HepG2 (cell line): ENCODE results near the gene MYRIP. TPM values are rescaled to one million over a fixed set of nuclear protein-coding genes. Genes with fewer than 3 reads are reported as not detected.

ENCODE experiments used
- GMEB1 ChIP-seq: sonication (generic); formaldehyde crosslinking; IDR thresholded peaks from 2 replicates; pipeline ENCODE4 v1.5.1; 2020; ENCODE audit warnings: missing genetic modification reagents, mild to moderate bottlenecking, borderline replicate concordance
- HOXA3 ChIP-seq: sonication (generic); formaldehyde crosslinking; IDR thresholded peaks from 2 replicates; pipeline ENCODE4 v1.5.0; 2020; ENCODE audit warnings: missing genetic modification reagents
- TOPORS ChIP-seq: sonication (generic); formaldehyde crosslinking; IDR thresholded peaks from 2 replicates; pipeline ENCODE4 v1.8.0; 2023; ENCODE audit warnings: mild to moderate bottlenecking, missing genetic modification reagents
- ZBTB40 ChIP-seq, 2 experiments: fragments of 450-650 bp in 1 of 2; sonication (generic) in 1 of 2; formaldehyde crosslinking in 1 of 2; IDR thresholded peaks; 2 replicates each; pipeline versions ENCODE4 v1.6.1 to v1.8.0; 2016 to 2022; ENCODE audit warnings: antibody characterized with exemption in 1 of 2, mild to moderate bottlenecking in 1 of 2, missing genetic modification reagents in 1 of 2
- ZBTB7B ChIP-seq: sonication (generic); formaldehyde crosslinking; IDR thresholded peaks from 2 replicates; pipeline ENCODE4 v1.4.0; 2020; ENCODE audit warnings: missing genetic modification reagents
- ZNF563 ChIP-seq: sonication (generic); formaldehyde crosslinking; IDR thresholded peaks from 2 replicates; pipeline ENCODE4 v1.8.0; 2022; ENCODE audit warnings: mild to moderate bottlenecking, moderate library complexity, missing genetic modification reagents
- ZNF644 ChIP-seq: IDR thresholded peaks from 2 replicates; pipeline ENCODE4 v1.6.1; 2016; ENCODE audit warnings: low read depth
- ZNF777 ChIP-seq: sonication (generic); formaldehyde crosslinking; IDR thresholded peaks from 2 replicates; pipeline ENCODE4 v1.4.0; 2020; ENCODE audit warnings: missing genetic modification reagents
- ZZZ3 ChIP-seq: sonication (generic); formaldehyde crosslinking; IDR thresholded peaks from 2 replicates; pipeline ENCODE4 v1.4.0; 2020; ENCODE audit warnings: missing genetic modification reagents, mild to moderate bottlenecking, borderline replicate concordance
- polyA plus RNA-seq, 8 experiments: library from polyadenylated mRNA; depleted of rRNA in 3 of 8; stranded (reverse) in 7 of 8; unstranded in 1 of 8; fragments of >200 nt; fragmentation: Illumina TruSeq in 4 of 8; extraction: Trizol in 4 of 8; gene quantifications; 2 replicates each; pipeline versions ENCODE4 v1.2.1 to v1.2.3, GENCODE V29; 2011 to 2016; ENCODE audit warnings: low read depth in 4 of 8, missing spikeins in 1 of 8, mixed read lengths in 1 of 8; ENCODE audit not compliant: insufficient read depth in 1 of 8
- total RNA-seq, 5 experiments: library from RNA; depleted of rRNA; stranded (reverse); fragments of >200 nt; fragmentation: Illumina TruSeq; extraction: Trizol; gene quantifications; 2 replicates each; pipeline ENCODE4 v1.2.3, GENCODE V29; 2016; ENCODE audit warnings: low read depth in 1 of 5
- TF ChIP-seq, protein P1 (sequence below): sonication (generic); formaldehyde crosslinking; IDR thresholded peaks from 2 replicates; pipeline ENCODE4 v1.4.0; 2020; ENCODE audit warnings: missing genetic modification reagents
- TF ChIP-seq, protein P2 (sequence below): sonication (generic); formaldehyde crosslinking; IDR thresholded peaks from 2 replicates; pipeline ENCODE4 v1.4.0; 2020; ENCODE audit warnings: missing genetic modification reagents, borderline replicate concordance

The MYRIP gene
- total and polyA plus RNA-seq, 2 of the 13 experiments (the other 11 are each of a cell fraction or from before 2014, with no cell fraction given), result 0.64 to 0.84 TPM

DNA sequence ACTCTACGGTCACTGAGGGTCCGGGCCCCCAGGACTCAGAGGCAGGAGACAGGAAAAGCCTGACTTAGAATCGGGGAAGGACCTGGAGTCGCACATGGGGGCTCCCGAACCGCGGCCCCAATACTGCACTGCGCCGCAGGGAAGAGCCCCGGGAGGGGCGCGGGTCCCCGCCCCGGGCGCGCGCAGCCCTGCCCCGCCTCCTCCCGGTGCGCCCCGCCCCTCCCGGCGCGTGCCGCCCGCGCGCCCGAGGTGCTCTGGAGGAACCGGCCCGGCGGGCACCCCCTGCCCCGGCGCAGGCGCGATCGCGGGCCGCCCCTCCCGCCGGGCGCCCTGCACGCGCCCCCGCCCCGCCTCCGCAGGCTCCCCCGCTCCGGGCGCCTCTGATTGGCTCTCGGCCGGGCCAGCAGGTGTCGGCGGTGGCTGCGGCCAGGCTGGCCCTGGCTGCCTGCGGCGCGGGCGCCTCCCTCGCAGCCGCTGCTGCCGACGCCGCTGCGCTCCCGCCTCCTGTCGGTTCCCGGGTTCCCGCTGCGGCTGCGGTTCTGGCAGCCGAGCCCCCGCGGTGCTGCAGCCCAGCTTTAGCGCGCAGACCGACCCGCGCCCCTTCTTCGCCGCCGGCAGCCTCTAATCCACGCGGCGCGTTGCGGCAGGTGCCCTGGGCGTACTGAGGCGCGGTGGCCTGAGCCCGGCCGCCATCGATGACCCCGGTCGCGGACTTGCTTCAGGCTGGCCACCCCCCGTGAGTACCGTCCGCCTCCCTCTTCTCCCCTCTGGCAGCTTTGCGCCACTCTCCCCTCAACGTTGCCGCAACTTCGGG is at the start of gene MYRIP (continued):
- 0 out of 2 replicates have a peak, but pooled peaks have one; percentile 30 for TF ChIP-seq TOPORS (CRISPR knock-in tag)
- TF ChIP-seq ZNF563 (CRISPR knock-in tag), result peak; percentile 46; the same call in 1 of the 2 replicates
- TF ChIP-seq ZNF644, result no peak
- TF ChIP-seq ZBTB7B (CRISPR knock-in tag), result no peak
- no peak for TF ChIP-seq ZBTB40 (IDR thresholded peaks at IDR 0.05)
- TF ChIP-seq ZBTB40 (CRISPR knock-in tag; IDR thresholded peaks at IDR 0.05), result peak; percentile 45; the same call in 1 of the 2 replicates
- TF ChIP-seq GMEB1, result no peak
- TF ChIP-seq, protein P1, sequence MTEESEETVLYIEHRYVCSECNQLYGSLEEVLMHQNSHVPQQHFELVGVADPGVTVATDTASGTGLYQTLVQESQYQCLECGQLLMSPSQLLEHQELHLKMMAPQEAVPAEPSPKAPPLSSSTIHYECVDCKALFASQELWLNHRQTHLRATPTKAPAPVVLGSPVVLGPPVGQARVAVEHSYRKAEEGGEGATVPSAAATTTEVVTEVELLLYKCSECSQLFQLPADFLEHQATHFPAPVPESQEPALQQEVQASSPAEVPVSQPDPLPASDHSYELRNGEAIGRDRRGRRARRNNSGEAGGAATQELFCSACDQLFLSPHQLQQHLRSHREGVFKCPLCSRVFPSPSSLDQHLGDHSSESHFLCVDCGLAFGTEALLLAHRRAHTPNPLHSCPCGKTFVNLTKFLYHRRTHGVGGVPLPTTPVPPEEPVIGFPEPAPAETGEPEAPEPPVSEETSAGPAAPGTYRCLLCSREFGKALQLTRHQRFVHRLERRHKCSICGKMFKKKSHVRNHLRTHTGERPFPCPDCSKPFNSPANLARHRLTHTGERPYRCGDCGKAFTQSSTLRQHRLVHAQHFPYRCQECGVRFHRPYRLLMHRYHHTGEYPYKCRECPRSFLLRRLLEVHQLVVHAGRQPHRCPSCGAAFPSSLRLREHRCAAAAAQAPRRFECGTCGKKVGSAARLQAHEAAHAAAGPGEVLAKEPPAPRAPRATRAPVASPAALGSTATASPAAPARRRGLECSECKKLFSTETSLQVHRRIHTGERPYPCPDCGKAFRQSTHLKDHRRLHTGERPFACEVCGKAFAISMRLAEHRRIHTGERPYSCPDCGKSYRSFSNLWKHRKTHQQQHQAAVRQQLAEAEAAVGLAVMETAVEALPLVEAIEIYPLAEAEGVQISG, result peak; percentile 59; the same call in 1 of the 2 replicates
- TF ChIP-seq HOXA3 (CRISPR knock-in tag), result peak; percentile 62
- TF ChIP-seq, protein P2, sequence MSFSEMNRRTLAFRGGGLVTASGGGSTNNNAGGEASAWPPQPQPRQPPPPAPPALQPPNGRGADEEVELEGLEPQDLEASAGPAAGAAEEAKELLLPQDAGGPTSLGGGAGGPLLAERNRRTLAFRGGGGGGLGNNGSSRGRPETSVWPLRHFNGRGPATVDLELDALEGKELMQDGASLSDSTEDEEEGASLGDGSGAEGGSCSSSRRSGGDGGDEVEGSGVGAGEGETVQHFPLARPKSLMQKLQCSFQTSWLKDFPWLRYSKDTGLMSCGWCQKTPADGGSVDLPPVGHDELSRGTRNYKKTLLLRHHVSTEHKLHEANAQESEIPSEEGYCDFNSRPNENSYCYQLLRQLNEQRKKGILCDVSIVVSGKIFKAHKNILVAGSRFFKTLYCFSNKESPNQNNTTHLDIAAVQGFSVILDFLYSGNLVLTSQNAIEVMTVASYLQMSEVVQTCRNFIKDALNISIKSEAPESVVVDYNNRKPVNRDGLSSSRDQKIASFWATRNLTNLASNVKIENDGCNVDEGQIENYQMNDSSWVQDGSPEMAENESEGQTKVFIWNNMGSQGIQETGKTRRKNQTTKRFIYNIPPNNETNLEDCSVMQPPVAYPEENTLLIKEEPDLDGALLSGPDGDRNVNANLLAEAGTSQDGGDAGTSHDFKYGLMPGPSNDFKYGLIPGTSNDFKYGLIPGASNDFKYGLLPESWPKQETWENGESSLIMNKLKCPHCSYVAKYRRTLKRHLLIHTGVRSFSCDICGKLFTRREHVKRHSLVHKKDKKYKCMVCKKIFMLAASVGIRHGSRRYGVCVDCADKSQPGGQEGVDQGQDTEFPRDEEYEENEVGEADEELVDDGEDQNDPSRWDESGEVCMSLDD (CRISPR knock-in tag), result 0 out of 2 replicates have a peak, but pooled peaks have one; percentile 23
- peak; percentile 88 for TF ChIP-seq ZNF777 (CRISPR knock-in tag)
- TF ChIP-seq ZZZ3 (CRISPR knock-in tag), result no peak
